ENCODE results near the gene PRSS53.

DNA sequence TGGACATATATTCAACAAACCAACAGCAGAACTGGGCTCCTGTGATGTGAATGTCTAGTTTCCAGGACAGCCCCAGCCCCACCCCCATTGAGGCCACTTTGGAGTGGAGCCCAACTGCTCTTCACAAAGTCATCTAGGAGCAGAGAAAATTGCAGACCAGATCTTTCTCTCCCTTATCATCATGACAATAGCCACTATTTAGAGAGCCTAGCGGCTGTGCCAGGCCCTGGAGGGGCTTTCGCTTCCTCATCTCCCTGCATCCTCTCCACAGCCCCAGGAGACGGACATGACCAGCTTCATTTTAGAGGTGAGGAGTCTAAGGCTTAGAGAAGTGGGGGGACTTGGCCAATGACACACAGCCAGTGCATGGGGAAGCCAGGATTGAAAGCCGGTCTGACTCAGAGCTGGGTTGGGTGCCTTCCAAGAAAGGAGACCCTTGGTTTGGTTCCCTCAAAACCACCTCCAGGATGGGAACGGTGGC lies 45.4 kb upstream of the PRSS53 start:
- TF ChIP-seq EGR1 (IDR thresholded peaks at IDR 0.05; ENCODE audit: low read depth in 2 of 2) = no peak
- no peak for TF ChIP-seq CTCF (IDR thresholded peaks at IDR 0.05; ENCODE audit: low read depth, low read length, missing input control)
- TF ChIP-seq GABPA (IDR thresholded peaks at IDR 0.05 in 1 of 2, conservative IDR thresholded peaks at IDR 0.05 in 1 of 2) = no peak

Data from liver (tissue), 3 donors.